CD4-positive, alpha-beta T cell treated with Interleukin-15 for 4 hours (primary cell): ENCODE measurements around the gene KCTD1.
"Not testable (repeated sequence)": the region's sequence is repeated elsewhere in the genome, so short reads cannot be mapped to it uniquely, and the experiment has no call there.

Experiments used
- DNase-seq: peaks from one replicate; pipeline ENCODE4 v3.0.0-alpha.2; 2020; ENCODE audit warnings: low spot score

The KCTD1 gene

GRCh38 chr18:26457611-26458353 lies 90.6 kb downstream of the KCTD1 start:
- DNase-seq = no peak

- no peak for DNase-seq
These were observed 91.2 kb downstream of the KCTD1 start for GRCh38 chr18:26457195-26457594.

GRCh38 chr18:26456070-26456491 lies 92.3 kb downstream of the KCTD1 start:
- DNase-seq = no peak

- DNase-seq = no peak
These were observed 92.7 kb downstream of the KCTD1 start for GRCh38 chr18:26455639-26456038.

GRCh38 chr18:26454616-26455015 lies 93.7 kb downstream of the KCTD1 start:
- no peak for DNase-seq

GRCh38 chr18:26454192-26454591 lies 94.2 kb downstream of the KCTD1 start:
- DNase-seq = no peak

GRCh38 chr18:26453386-26453901 lies 94.9 kb downstream of the KCTD1 start:
- no peak for DNase-seq

- DNase-seq = no peak
These were observed 97.2 kb downstream of the KCTD1 start for GRCh38 chr18:26450989-26451682.

GRCh38 chr18:26448714-26449159 lies 99.6 kb downstream of the KCTD1 start:
- no peak for DNase-seq

- no peak for DNase-seq
These were observed 104.5 kb downstream of the KCTD1 start for GRCh38 chr18:26443853-26444252.

- DNase-seq = no peak
These were observed 106.2 kb downstream of the KCTD1 start for GRCh38 chr18:26442126-26442525.

- no peak for DNase-seq
These were observed 107.7 kb downstream of the KCTD1 start for GRCh38 chr18:26440644-26441043.

GRCh38 chr18:26439537-26439936 lies 108.8 kb downstream of the KCTD1 start:
- DNase-seq = no peak

- no peak for DNase-seq
These were observed 109.4 kb downstream of the KCTD1 start for GRCh38 chr18:26438980-26439379.

- DNase-seq = not testable (repeated sequence)
These were observed 110.7 kb downstream of the KCTD1 start for GRCh38 chr18:26437634-26438033.

- DNase-seq = no peak
These were observed 111.9 kb downstream of the KCTD1 start for GRCh38 chr18:26436176-26437051.

GRCh38 chr18:26435415-26436095 lies 112.8 kb downstream of the KCTD1 start:
- no peak for DNase-seq

- DNase-seq = no peak
These were observed 113.5 kb downstream of the KCTD1 start for GRCh38 chr18:26434887-26435286.

- DNase-seq = no peak
These were observed 115.5 kb downstream of the KCTD1 start for GRCh38 chr18:26432651-26433424.

- no peak for DNase-seq
These were observed 118.7 kb downstream of the KCTD1 start for GRCh38 chr18:26429535-26430226.
